GM21528 (cell line): ENCODE data around the gene PTMS.

Experiments
- ATAC-seq: cut with Tn5 transposase; IDR thresholded peaks from one replicate; pipeline ENCODE4 v1.9.1; 2021; ENCODE audit warnings: mild to moderate bottlenecking, moderate library complexity; ENCODE audit not compliant: unreplicated experiment, low FRiP score

Gene PTMS

DNA sequence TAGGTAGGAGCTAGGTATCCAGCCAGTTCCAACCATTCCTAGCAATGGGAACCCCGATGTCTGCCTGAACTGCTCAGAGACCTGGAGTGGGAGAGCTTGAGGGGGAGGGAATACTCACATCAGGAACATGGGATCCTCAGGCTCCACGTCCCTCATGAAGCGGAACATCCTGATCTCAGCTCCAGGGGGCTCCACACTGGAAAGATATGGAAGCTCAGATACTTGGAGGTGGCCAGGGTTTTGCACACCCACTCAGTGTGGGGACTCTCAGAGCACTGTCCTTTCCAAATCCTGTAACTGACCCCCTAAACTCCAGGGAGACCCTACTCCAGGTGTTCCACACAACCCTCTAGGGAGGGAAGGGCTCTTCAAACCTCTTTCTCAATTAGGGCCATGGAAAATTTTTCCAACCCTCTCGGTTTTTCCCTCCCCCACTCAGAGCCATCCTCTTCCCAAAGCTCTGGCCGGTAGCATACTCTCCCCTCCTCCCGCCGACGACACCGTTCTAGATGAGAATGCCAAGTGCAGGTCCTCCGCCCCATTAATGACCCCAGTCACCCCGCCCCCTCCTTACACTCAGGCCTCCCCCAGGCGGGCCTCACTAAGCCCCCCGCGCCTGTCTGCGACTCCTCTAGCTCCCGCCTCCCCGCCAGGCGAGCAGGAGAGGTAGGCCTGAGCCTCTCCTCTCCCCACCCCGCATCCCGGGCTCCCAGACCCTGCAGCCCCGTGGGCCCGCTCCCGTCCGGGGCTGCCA, 13.8 kb upstream of the PTMS start:
- ATAC-seq = no peak

DNA sequence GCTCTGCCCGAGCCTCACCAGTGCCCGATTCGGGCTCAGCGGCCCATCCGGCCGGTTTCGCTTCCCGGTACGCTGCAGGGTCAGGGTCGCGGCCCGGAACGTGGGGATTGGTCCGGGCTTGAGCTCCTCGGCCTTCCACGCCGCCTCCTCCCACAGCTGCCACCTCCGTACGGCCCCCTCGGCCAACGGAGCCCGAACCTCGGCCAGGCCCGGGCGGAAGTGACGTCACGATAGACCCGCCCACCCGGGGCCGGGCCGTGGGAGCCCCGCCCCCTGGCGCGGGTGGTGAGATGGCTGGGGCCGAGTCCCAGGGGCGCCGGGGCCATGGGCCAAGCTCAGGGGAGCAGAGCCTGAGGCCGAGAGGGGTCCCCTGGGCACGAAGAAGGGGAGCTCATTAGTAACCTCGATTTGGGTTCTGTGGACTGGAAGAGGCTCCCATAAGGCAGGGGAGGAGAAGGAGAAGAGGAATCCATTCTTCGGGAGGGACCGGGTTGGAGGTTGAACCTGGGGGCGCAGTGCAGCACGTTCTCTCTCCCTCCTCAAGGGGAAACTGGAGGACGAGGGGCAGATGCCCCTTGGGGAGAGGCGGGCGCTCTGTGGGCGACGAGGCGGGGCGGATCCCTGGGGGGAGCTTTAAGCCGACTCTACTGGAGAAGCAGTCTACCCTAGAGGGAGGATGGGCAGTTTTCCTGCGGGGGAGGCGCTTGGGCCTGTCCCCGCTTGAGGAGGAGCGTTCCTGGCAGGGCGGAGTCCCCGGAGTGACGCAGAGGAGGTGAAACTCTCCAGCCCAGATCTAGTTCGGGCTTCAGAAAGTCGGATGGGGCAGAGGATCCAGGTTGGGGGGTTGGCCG, 13.0 kb upstream of the PTMS start, which contains the start of gene MLF2:
MLF2 (minus strand) TSS at position 221 of the 851 bp plus-strand sequence. CDS start 807 bp downstream, outside the sequence.
- ATAC-seq = peak; percentile 90

GRCh38 chr12:6753772-6754356, 12.3 kb upstream of the PTMS start:
- ATAC-seq = no peak

- no peak for ATAC-seq
These were observed 11.8 kb upstream of the PTMS start for GRCh38 chr12:6754411-6754810.

- ATAC-seq = no peak
These were observed 9.0 kb upstream of the PTMS start for GRCh38 chr12:6757028-6757690.

DNA sequence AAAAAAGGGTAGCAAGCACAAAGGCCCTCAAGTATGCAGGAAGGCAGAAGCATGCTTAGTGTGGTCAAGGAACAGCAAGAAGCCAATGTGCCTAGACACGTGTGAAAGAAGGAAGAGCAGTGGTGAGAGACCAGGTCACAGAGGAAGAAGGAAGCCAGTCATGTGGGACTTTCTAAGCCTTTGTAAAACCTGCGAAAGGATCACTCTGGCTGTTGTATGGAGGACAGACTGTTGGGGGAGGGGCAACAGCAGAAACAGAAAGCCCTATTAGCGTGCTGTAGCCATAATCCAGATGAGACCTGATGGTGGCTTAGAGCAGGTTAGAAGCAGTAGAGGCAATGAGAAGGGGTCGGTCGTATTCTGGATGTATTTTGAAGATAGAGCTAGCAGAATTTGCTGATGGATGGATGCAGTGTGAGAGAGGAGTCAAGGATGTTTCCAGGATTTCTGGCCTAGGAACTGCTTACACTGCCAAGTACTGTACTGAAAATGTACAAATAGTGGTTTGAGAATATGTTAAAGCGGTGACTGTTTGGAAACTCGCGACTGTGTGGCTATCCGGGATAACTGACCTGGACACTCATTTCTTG, 7.6 kb upstream of the PTMS start:
- ATAC-seq = no peak

DNA sequence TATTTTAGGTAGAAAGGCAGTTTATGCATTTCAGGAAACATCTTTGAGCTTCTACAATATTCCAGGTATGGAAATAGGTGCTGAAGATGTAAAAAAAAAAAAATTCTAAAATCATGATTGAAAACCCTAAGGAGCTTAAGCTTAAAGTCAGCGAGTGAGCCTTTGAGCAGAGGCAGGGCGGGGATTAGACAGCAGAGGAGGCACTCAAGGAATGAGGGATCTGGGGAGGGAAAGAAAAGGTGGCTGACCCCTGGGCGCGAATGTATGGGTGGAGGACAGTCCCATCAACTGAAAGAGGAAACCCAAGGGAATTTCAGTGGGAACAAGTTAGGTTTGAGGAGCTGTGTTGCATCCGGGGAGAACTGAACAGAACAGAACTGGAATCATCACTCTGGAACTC, 6.4 kb upstream of the PTMS start:
- ATAC-seq = no peak

- ATAC-seq = no peak
These were observed 2.8 kb upstream of the PTMS start for GRCh38 chr12:6763380-6763779.

- ATAC-seq = peak; percentile 70
These were observed 1.9 kb upstream of the PTMS start for GRCh38 chr12:6764011-6764828.

- no peak for ATAC-seq
These were observed 1.0 kb upstream of the PTMS start for GRCh38 chr12:6765048-6765633.

GRCh38 chr12:6766651-6767349, 637 bp downstream of the PTMS start:
- ATAC-seq = no peak

DNA sequence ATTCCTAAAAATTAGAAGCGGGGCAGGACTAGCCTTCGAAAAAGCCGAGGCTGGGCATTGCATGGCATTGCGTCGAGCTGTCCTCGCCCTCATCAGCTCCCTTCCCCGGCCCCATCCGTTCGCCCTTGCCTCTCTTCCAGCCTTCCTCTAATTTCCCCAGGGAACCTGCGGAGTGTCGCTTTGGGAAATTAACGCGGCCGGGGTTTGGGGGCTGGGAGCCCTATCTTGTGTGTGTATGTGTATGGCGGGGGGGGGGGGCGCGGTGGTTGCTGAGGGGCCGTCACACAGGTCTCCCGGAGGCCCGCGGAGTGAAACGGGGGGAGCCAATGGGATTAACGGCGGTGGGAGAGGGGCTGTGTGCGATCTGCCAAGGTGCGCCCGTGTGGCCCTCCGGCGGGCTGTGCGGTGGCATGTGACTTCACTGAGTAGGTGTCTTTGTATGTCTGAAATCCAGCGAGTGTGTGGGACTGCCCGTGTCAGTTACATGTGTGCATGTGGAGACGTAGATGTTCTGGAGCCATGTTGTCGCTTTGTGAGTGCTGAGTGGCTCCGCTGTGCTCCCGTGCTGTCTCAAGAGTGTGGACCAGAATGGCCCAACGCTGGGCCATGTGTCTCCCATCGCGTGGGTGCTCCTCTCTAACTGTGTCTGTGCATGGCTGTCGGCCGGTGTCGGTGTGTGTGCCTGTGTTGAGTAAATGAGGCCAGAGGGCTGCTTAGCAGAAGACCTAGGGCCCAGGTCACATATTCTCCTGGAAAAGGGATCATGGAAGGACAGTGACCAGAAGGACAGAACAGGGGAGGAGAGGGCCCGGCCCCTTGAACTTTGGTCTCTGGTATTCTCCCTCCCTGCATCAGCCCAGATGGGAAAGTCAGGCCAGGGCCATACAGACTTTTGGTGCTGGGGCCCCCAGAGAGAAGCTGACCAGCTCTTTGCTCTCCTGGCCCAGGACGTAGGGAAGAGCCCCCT, 1.5 kb downstream of the PTMS start:
- no peak for ATAC-seq

DNA sequence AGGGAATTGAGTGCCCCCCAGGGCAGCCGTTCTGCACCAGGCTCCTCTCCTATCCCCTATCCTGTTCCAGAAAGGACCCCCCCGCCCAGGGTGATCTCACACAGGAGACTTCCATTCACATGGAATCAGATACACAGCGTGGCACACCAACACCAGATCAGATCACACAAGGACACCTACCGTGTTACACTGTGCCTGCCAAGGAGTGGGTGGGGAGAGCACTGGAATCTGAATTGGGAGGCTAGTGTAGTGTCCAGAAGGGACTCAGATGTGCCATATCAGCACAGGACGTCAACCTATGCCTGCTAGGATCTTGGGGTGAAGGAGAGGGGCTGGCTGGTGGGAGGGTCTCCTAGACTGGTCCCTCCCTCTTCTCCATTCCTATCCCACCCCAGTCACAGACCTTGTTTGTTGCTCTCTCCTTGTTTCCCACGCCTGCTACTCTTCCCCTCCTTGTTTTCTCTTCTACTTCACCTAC, 2.3 kb downstream of the PTMS start:
- no peak for ATAC-seq

- ATAC-seq = no peak
These were observed 2.8 kb downstream of the PTMS start for GRCh38 chr12:6768990-6769389.

DNA sequence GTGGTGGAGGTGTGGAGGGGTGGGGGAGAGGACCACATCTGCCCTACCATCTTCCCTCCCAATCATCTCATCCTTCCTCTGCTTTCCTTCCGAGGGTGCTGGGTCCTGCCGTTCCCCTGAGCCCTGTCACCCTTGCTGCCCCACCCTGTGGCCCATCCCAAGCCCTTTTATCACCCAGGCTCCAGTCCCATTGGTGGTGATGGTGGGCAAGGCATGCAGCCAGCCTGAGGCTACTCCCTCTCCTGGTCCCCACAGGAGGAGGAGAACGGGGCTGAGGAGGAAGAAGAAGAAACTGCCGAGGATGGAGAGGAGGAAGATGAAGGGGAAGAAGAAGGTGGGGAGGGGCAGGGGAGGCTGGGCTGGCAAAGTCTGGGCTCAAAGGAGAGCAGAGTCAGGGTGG, 3.5 kb downstream of the PTMS start:
- ATAC-seq = no peak

GRCh38 chr12:6770094-6770493, 3.9 kb downstream of the PTMS start:
- ATAC-seq = no peak

- no peak for ATAC-seq
These were observed 4.4 kb downstream of the PTMS start for GRCh38 chr12:6770600-6770999.
